MCF 10A (cell line): ENCODE measurements around the gene FOXN3. TPM values are rescaled to one million over a fixed set of nuclear protein-coding genes. Genes with fewer than 3 reads are reported as not detected.

Experiments used
- BruUV-seq: library from RNA; stranded (reverse); fragments of 400-500 nt; replicated peaks from 2 replicates; lab custom pipeline; 2021; lab: Mats Ljungman, UMichigan
- CTCF ChIA-PET: fragments of 300-600 bp; sonication (Branson Sonifier 250); formaldehyde crosslinking; extraction: SDS; loops from one replicate; lab custom pipeline; 2021; ENCODE audit warnings: antibody characterized with exemption, inconsistent platforms; lab: Yijun Ruan, JAX
- POLR2A ChIA-PET: fragments of 300-600, 350-650 bp; sonication (Branson Sonifier 250); formaldehyde crosslinking; extraction: SDS; loops from one replicate; lab custom pipeline; 2020; ENCODE audit warnings: antibody characterized with exemption, inconsistent platforms; lab: Yijun Ruan, JAX
- DNase-seq: peaks from one replicate; pipeline ENCODE4 v3.0.0-alpha.2; 2018; ENCODE audit not compliant: unreplicated experiment
- H3K27ac Mint-ChIP-seq: one replicate; pipeline ENCODE4 v1.8.0; 2022; ENCODE audit warnings: mild to moderate bottlenecking, low read depth, mixed read lengths; ENCODE audit not compliant: unreplicated experiment
- H3K27me3 Mint-ChIP-seq: one replicate; pipeline ENCODE4 v1.8.0; 2022; ENCODE audit warnings: mixed read lengths; ENCODE audit not compliant: insufficient read depth, unreplicated experiment
- H3K36me3 Mint-ChIP-seq: one replicate; pipeline ENCODE4 v1.8.0; 2022; ENCODE audit warnings: mild to moderate bottlenecking, moderate library complexity, mixed read lengths; ENCODE audit not compliant: insufficient read depth, unreplicated experiment
- H3K4me1 Mint-ChIP-seq: one replicate; pipeline ENCODE4 v1.8.0; 2022; ENCODE audit warnings: mixed read lengths; ENCODE audit not compliant: insufficient read depth, unreplicated experiment
- H3K4me3 Mint-ChIP-seq: one replicate; pipeline ENCODE4 v1.8.0; 2022; ENCODE audit warnings: mild to moderate bottlenecking, moderate library complexity, mixed read lengths; ENCODE audit not compliant: unreplicated experiment
- H3K9me3 Mint-ChIP-seq: one replicate; pipeline ENCODE4 v1.8.0; 2022; ENCODE audit warnings: mixed read lengths; ENCODE audit not compliant: unreplicated experiment
- intact Hi-C: fragments of 100-400 bp; cut with micrococcal nuclease; formaldehyde crosslinking; loops from 2 replicates; pipeline ENCODE4 v1.14.1; 2022
- total RNA-seq: library from RNA; stranded (reverse); gene quantifications from 2 replicates; pipeline ENCODE4 v1.2.3, GENCODE V29; 2022
- TF ChIP-seq, protein P1 (sequence below): fragments of 200-600 bp; IDR thresholded peaks from one replicate; pipeline ENCODE4 v1.8.0; 2022; ENCODE audit warnings: antibody characterized with exemption, mild to moderate bottlenecking; ENCODE audit not compliant: unreplicated experiment

The FOXN3 gene
- total RNA-seq, 1 experiment from 2014 or later = 27.1 TPM

DNA sequence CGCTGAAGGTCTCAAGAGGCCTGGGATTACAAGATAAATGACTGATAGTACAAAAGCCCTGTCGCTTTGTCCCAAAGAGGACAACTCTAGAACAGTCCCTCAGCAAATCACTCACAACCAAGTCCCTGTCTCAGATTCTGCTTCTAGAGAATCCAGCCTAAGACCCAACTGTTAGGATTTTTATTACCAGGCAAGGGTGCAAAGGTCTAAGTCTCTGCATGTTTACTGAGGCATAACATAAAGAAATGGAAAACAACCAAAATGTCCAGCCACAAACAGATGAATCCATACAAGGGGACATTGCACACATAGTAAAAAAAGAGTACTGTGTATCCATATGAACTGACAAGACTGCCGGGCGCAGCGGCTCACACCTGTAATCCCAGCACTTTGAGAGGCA lies 104.1 kb downstream of the FOXN3 start:
- H3K36me3 Mint-ChIP-seq = no peaks in the 10 kb centered on the region
- H3K27me3 Mint-ChIP-seq = no peaks in the 10 kb centered on the region
- no TSS peak for BruUV-seq
- no peak overlapping the region for H3K27ac Mint-ChIP-seq
- H3K4me3 Mint-ChIP-seq = no peak overlapping the region
- CTCF ChIA-PET = no interaction called here
- H3K9me3 Mint-ChIP-seq = no peaks in the 10 kb centered on the region
- intact Hi-C loops = no loop called here
- no peaks in the 10 kb centered on the region for H3K4me1 Mint-ChIP-seq
- DNase-seq = no peak
- POLR2A ChIA-PET = no interaction called here
- TF ChIP-seq, protein P1, sequence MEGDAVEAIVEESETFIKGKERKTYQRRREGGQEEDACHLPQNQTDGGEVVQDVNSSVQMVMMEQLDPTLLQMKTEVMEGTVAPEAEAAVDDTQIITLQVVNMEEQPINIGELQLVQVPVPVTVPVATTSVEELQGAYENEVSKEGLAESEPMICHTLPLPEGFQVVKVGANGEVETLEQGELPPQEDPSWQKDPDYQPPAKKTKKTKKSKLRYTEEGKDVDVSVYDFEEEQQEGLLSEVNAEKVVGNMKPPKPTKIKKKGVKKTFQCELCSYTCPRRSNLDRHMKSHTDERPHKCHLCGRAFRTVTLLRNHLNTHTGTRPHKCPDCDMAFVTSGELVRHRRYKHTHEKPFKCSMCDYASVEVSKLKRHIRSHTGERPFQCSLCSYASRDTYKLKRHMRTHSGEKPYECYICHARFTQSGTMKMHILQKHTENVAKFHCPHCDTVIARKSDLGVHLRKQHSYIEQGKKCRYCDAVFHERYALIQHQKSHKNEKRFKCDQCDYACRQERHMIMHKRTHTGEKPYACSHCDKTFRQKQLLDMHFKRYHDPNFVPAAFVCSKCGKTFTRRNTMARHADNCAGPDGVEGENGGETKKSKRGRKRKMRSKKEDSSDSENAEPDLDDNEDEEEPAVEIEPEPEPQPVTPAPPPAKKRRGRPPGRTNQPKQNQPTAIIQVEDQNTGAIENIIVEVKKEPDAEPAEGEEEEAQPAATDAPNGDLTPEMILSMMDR = no peak

DNA sequence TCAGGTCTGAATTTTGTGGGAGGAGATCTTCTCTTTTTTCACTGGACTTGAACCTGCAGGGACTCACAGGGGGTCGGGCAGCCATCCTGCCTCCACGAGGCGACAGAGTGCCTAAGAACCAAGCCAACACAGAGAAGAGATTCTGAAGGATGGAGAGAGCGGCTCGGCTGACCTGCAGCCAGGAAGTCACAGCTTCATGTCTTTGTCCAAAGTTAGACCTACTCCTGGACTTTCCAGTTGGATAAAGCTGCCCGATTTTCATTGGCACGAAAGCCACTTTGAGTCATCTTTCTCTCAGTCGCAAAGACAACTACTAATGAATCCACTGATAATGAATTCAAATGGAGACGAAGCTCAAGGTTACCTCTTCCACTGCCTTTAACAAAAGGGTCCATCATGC lies 106.8 kb downstream of the FOXN3 start:
- ChIA-PET CTCF (no interaction called here), POLR2A (no interaction called here)
- intact Hi-C loops = no loop called here
- H3K4me1 Mint-ChIP-seq = no peaks in the 10 kb centered on the region
- H3K36me3 Mint-ChIP-seq = no peaks in the 10 kb centered on the region
- H3K27me3 Mint-ChIP-seq = no peaks in the 10 kb centered on the region
- TF ChIP-seq, protein P1 = no peak
- no peaks in the 10 kb centered on the region for H3K9me3 Mint-ChIP-seq
- no peak overlapping the region for H3K27ac Mint-ChIP-seq
- no peak overlapping the region for H3K4me3 Mint-ChIP-seq
- BruUV-seq = no TSS peak
- DNase-seq = no peak

DNA sequence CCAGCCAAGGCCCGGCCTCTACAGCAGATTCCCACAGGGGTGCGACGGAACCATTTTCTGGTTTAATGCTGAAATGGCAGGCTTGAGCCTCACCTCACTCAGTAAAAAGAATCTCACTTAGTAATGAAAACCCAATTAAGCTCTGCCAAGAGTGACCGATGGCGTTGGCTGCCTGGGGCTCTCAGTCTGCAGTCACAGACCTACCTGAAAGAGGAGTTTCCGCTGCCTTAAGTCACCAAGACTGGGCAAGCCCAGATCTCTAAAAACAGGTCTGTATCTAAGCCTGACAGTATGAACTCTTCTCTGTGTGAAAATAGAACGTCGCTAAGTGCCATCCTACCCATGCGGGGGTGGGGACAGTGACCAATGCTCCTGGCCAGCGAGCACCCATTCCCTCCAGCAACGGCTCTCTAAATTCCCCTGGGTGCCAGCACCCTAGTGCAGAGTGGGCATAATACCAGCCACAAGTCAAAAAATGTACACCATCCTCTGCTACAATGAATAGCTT lies 107.3 kb downstream of the FOXN3 start:
- Mint-ChIP-seq H3K36me3 (no peaks in the 10 kb centered on the region), H3K27ac (no peak overlapping the region), H3K4me3 (no peak overlapping the region), H3K9me3 (no peaks in the 10 kb centered on the region), H3K27me3 (no peaks in the 10 kb centered on the region), H3K4me1 (no peaks in the 10 kb centered on the region)
- CTCF ChIA-PET = interaction anchor here (0.6 kb wide), 1 partner anchor 270 kb away, joined by 3 read pairs; no protein-coding TSS in a partner anchor
- no TSS peak for BruUV-seq
- TF ChIP-seq, protein P1 = no peak
- no peak for DNase-seq
- intact Hi-C loops = no loop called here
- POLR2A ChIA-PET = no interaction called here

DNA sequence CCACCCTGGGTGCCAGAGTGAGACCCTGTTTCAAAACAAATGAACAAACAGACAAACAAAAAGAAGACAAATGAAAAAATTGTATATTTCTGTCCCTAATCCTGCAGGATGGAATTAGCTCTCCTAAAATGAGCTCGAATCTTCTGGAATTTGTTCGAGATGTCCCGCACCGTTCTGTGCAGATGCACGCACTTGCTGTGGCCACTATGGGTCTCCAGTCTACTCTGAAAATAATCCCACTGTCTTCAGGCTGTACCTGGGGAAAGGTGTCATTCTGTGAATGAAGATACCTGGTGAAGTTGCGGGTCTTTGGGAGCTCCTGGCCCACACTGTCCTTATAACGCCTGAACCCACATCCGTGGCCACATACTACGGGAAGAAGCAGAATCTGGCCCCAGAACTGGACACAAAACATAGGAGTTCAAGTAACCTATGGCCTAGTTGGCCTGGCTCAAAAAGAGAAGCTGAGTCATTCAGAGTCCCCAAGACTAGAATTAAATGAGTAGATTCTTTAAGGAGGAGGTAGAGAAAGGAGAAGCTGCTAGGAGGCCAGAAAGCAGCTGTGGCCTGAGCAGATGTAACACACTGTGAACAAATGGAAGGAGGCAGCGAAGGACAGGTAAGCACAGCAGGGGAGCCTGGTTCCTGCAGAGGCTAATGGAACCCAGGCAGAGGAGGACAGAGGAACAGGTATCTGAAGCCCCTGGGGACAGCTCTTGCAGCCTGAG lies 108.6 kb downstream of the FOXN3 start:
- DNase-seq = no peak
- BruUV-seq = no TSS peak
- ChIA-PET CTCF (interaction anchor here (0.6 to 1.2 kb wide), 2 partner anchors 18 to 458 kb away, joined by 3 to 4 read pairs; no protein-coding TSS in a partner anchor), POLR2A (no interaction called here)
- no peaks in the 10 kb centered on the region for H3K9me3 Mint-ChIP-seq
- TF ChIP-seq, protein P1 = no peak
- no peak overlapping the region for H3K27ac Mint-ChIP-seq
- H3K27me3 Mint-ChIP-seq = no peaks in the 10 kb centered on the region
- H3K4me3 Mint-ChIP-seq = no peak overlapping the region
- peaks cover 10% of the 10 kb centered on the region for H3K4me1 Mint-ChIP-seq
- intact Hi-C loops = no loop called here
- H3K36me3 Mint-ChIP-seq = no peaks in the 10 kb centered on the region
